ENCODE measurements around the gene PABPN1L. TPM values are rescaled to one million over a fixed set of nuclear protein-coding genes. Genes with fewer than 3 reads are reported as not detected.

Gene PABPN1L
- total RNA-seq, 1 donor from 2014 or later: not detected

DNA sequence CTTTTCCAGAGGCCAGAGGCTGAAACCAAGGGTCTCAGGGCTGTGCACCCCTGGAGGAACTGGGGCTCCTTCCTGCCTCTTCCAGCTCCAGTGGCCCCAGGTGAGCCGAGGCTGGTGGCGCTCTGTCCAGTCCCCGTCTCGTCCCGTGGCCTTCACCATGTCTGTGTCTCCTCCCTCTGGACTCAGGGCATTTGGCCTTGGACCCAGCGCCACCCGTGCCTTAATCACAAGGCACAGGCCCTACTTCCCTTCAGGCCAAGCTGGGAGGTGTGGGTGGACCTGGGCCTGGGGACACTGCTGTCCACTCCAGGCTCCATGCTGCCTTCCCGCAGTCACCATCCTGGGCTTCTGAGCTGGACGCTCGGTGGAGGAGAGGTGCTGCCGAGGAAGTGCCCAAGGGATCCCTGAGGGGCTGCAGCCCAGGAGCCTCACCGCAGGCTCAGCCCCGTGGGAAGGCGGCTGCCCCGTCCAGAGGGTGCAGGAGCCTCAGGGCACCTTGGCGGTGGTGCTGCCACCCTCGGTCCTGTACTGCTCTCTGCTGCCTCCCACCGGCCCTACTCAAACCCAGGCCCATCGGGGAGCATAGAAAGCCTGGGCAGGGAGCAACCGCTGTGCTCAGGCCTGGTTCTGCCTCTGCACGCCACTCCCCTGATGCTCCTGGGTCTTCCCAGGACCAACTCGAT is 45.2 kb downstream of the PABPN1L start:
- peaks cover 3% of the 10 kb centered on the region for H3K36me3 Mint-ChIP-seq
- Histone ChIP-seq H3K36me3 (no peaks in the 10 kb centered on the region), H3K4me1 (no peaks in the 10 kb centered on the region), H3K27ac (no peak overlapping the region), H3K9me3 (ENCODE audit: low read depth) (no peaks in the 10 kb centered on the region), H3K4me3 (no peak overlapping the region), H3K4me2 (no peak overlapping the region), H3K9ac (no peak overlapping the region), H3F3A (ENCODE audit: low read depth) (no peaks in the 10 kb centered on the region), H4K20me1 (ENCODE audit: low read depth) (no peaks in the 10 kb centered on the region), H2AFZ (replicated peaks) (no peak overlapping the region), H3K79me2 (ENCODE audit: low read depth) (no peaks in the 10 kb centered on the region), H3K27me3 (no peaks in the 10 kb centered on the region)
- no peak for DNase-seq (ENCODE audit: low spot score)
- no peak overlapping the region for H3K27ac Mint-ChIP-seq
- no peaks in the 10 kb centered on the region for H3K9me3 Mint-ChIP-seq
- peaks cover 2% of the 10 kb centered on the region for H3K27me3 Mint-ChIP-seq (ENCODE audit: insufficient read depth, low read depth)
- H3K4me3 Mint-ChIP-seq: no peak overlapping the region
- TF ChIP-seq, protein P1, sequence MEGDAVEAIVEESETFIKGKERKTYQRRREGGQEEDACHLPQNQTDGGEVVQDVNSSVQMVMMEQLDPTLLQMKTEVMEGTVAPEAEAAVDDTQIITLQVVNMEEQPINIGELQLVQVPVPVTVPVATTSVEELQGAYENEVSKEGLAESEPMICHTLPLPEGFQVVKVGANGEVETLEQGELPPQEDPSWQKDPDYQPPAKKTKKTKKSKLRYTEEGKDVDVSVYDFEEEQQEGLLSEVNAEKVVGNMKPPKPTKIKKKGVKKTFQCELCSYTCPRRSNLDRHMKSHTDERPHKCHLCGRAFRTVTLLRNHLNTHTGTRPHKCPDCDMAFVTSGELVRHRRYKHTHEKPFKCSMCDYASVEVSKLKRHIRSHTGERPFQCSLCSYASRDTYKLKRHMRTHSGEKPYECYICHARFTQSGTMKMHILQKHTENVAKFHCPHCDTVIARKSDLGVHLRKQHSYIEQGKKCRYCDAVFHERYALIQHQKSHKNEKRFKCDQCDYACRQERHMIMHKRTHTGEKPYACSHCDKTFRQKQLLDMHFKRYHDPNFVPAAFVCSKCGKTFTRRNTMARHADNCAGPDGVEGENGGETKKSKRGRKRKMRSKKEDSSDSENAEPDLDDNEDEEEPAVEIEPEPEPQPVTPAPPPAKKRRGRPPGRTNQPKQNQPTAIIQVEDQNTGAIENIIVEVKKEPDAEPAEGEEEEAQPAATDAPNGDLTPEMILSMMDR (IDR thresholded peaks at IDR 0.05): no peak
- no peak for TF ChIP-seq EZH2 (IDR thresholded peaks at IDR 0.05)
- no peak for TF ChIP-seq EZH2phosphoT487 (IDR thresholded peaks at IDR 0.05)
- peaks cover 3% of the 10 kb centered on the region for H3K4me1 Mint-ChIP-seq

GRCh38 chr16:88820385-88821025 is 46.0 kb downstream of the PABPN1L start:
- no peaks in the 10 kb centered on the region for H3K27me3 Mint-ChIP-seq (ENCODE audit: insufficient read depth, low read depth)
- Histone ChIP-seq H3K27ac (no peak overlapping the region), H4K20me1 (ENCODE audit: low read depth) (no peaks in the 10 kb centered on the region), H3K79me2 (ENCODE audit: low read depth) (no peaks in the 10 kb centered on the region), H3K9me3 (ENCODE audit: low read depth) (no peaks in the 10 kb centered on the region), H3F3A (ENCODE audit: low read depth) (no peaks in the 10 kb centered on the region), H3K9ac (no peak overlapping the region), H3K4me1 (no peaks in the 10 kb centered on the region), H3K36me3 (no peaks in the 10 kb centered on the region), H3K4me2 (no peak overlapping the region), H3K4me3 (no peak overlapping the region), H2AFZ (replicated peaks) (no peak overlapping the region), H3K27me3 (no peaks in the 10 kb centered on the region)
- no peaks in the 10 kb centered on the region for H3K9me3 Mint-ChIP-seq
- peaks cover 3% of the 10 kb centered on the region for H3K36me3 Mint-ChIP-seq
- no peak overlapping the region for H3K4me3 Mint-ChIP-seq
- no peak for DNase-seq (ENCODE audit: low spot score)
- peaks cover 3% of the 10 kb centered on the region for H3K4me1 Mint-ChIP-seq
- TF ChIP-seq EZH2 (IDR thresholded peaks at IDR 0.05) (no peak), EZH2phosphoT487 (IDR thresholded peaks at IDR 0.05) (no peak)
- TF ChIP-seq, protein P1 (IDR thresholded peaks at IDR 0.05): no peak
- H3K27ac Mint-ChIP-seq: no peak overlapping the region

DNA sequence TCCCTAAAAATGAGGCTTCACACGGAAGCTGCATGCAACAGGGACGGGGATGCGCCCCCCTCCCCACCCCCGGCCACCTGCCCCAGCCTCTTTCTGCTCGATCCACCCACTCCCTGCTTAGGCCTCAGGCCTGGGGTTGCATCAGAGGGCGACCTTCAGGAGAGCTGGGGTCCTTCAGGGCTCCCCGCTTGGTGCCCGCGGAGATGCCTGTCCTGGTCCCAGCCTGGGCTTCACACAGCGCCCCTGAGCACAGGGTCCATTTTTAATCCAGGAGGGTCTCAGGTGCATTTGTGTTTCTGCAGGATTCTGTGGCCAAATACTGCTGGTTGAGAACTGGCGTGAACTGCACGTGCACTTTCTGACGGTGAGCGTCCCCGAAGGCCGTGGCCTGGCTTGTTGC is 47.3 kb downstream of the PABPN1L start:
- Histone ChIP-seq H3K36me3 (no peaks in the 10 kb centered on the region), H4K20me1 (ENCODE audit: low read depth) (no peaks in the 10 kb centered on the region), H3K4me2 (no peak overlapping the region), H3K27ac (no peak overlapping the region), H3K9me3 (ENCODE audit: low read depth) (no peaks in the 10 kb centered on the region), H3K79me2 (ENCODE audit: low read depth) (no peaks in the 10 kb centered on the region), H3F3A (ENCODE audit: low read depth) (no peaks in the 10 kb centered on the region), H3K9ac (no peak overlapping the region), H3K4me1 (no peaks in the 10 kb centered on the region), H3K4me3 (no peak overlapping the region), H2AFZ (replicated peaks) (no peak overlapping the region), H3K27me3 (no peaks in the 10 kb centered on the region)
- Mint-ChIP-seq H3K27me3 (ENCODE audit: insufficient read depth, low read depth) (peaks cover 3% of the 10 kb centered on the region), H3K27ac (no peak overlapping the region), H3K9me3 (no peaks in the 10 kb centered on the region), H3K4me1 (peaks cover 3% of the 10 kb centered on the region), H3K36me3 (peaks cover 3% of the 10 kb centered on the region), H3K4me3 (no peak overlapping the region)
- DNase-seq (ENCODE audit: low spot score): no peak
- no peak for TF ChIP-seq EZH2phosphoT487 (IDR thresholded peaks at IDR 0.05)
- TF ChIP-seq EZH2 (IDR thresholded peaks at IDR 0.05): no peak
- TF ChIP-seq, protein P1 (IDR thresholded peaks at IDR 0.05): no peak

Data from neural progenitor cell (in vitro differentiated cells).